Coronary artery (tissue), 2 donors: ENCODE measurements around the gene APBA2.
"Not testable (repeated sequence)": the region's sequence is repeated elsewhere in the genome, so short reads cannot be mapped to it uniquely, and the experiment has no call there.

ENCODE experiments used
- DNase-seq: peaks from one replicate; pipeline ENCODE4 v3.0.0-alpha.2; 2017; ENCODE audit warnings: low spot score
- H3K27ac ChIP-seq, 2 donors: fragments of 200-600 bp; sonication (generic); one replicate each; pipeline ENCODE4 v1.5.1; 2016 to 2019
- H3K4me3 ChIP-seq: fragments of 200-600 bp; sonication (generic); 2 replicates; pipeline ENCODE4 v1.5.1; 2016; ENCODE audit warnings: mild to moderate bottlenecking, moderate library complexity
- TF ChIP-seq, protein P1 (sequence below): fragments of 200-600 bp; sonication (generic); IDR thresholded peaks from one replicate; pipeline ENCODE4 v1.5.1; 2019; ENCODE audit warnings: antibody characterized with exemption

APBA2 gene

DNA sequence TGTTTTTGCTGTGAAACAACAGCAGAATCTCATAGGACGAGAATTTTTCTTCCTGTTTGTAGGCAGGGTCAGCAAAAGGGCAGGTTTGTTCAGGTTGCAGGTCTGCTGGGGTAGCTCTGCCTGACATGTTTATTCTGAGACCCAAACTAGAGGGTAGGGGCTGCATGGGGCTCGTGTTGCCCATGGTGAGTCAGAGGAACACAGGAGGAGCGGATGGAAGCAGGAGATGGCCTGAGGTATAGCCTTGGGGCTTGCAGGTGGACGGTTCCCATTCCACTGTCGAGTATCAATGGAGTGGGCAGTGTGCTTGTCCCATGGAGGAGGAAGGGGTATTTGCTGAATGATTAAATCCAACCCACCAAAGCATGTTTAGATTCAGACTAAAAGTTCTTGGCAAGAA, 138.9 kb downstream of the APBA2 start:
- H3K27ac ChIP-seq = no peak overlapping the region
- no peak for DNase-seq
- no peak overlapping the region for H3K4me3 ChIP-seq
- TF ChIP-seq, protein P1, sequence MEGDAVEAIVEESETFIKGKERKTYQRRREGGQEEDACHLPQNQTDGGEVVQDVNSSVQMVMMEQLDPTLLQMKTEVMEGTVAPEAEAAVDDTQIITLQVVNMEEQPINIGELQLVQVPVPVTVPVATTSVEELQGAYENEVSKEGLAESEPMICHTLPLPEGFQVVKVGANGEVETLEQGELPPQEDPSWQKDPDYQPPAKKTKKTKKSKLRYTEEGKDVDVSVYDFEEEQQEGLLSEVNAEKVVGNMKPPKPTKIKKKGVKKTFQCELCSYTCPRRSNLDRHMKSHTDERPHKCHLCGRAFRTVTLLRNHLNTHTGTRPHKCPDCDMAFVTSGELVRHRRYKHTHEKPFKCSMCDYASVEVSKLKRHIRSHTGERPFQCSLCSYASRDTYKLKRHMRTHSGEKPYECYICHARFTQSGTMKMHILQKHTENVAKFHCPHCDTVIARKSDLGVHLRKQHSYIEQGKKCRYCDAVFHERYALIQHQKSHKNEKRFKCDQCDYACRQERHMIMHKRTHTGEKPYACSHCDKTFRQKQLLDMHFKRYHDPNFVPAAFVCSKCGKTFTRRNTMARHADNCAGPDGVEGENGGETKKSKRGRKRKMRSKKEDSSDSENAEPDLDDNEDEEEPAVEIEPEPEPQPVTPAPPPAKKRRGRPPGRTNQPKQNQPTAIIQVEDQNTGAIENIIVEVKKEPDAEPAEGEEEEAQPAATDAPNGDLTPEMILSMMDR = no peak

DNA sequence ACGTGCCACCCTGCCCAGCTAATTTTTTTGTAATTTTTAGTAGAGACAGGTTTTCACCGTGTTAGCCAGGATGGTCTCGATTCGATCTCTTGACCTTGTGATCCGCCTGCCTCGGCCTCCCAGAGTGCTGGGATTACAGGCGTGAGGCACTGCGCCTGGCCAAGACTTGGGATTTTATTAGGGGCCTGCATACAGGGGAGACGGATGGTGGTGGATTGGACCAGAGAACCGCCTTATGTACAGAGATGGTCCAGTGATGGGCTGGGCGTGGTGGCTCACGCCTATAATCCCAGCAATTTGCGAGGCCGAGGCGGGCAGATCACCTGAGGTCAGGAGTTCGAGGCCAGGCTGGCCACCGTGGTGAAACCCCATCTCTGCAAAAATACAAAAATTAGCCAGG, 139.6 kb downstream of the APBA2 start:
- H3K4me3 ChIP-seq, H3K27ac ChIP-seq, DNase-seq: not testable (repeated sequence)

GRCh38 chr15:29028158-29028557, 142.4 kb downstream of the APBA2 start:
- not testable (repeated sequence) for H3K4me3 ChIP-seq, H3K27ac ChIP-seq, DNase-seq

DNA sequence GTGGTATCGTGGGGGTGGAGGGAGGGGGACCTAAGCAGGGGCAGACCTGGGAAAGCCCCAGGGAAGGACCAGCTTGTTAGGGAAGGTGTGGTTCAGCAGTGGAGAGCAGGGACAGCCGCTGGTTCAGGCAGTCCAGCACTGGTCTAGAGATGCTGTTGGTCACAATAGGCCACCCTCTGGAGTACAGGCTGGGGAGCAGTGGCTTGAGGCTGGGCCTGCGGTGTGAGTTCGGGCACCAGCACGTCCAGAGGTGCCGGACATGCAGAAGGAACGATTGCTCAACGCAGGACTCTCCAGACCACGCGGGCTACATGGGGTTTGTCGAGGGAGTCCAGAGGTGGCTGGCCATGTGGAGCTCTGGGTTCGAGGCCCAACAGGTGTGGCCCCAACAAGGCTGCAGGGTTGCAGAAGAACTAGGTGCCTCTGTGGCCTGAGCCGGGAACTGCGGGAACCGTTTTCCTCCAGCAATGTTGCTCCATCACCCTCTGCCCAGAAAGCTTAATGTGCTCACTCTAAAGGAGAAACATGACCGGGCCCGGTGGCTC, 143.9 kb downstream of the APBA2 start:
- DNase-seq = no peak
- H3K4me3 ChIP-seq = no peak overlapping the region
- H3K27ac ChIP-seq = no peak overlapping the region
- TF ChIP-seq, protein P1 = no peak

DNA sequence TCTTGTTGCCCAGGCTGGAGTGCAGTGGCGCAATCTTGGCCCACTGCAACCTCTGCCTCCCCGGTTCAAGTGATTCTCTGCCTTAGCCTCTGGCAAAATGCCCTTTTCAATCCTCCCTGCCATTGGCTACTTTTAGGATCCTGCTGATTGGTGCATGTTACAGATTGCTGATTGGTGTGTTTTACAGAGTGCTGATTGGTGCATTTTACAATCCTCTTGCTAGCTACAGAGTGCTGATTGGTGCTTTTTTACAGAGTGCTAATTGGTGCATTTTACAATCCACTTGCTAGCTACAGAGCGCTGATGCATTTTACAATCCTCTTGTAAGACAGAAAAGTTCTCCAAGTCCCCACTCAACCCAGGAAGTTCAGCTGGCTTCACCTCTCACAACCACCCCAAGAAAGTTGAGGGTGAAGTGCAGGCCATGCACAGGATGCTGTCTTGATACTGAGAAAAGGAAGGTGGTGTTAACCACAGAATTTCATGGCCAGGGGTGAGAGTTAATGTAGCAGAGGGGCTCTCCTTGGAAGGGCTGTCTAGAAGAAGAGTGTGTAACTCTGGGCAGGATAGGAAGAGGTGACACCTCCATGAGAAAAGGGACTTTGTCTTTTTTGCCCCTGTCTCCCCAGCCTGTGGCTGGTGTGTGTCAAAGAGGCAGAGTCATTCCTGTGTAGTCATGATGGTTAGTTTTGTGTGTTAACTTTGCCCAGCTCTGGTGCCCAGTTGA, 145.9 kb downstream of the APBA2 start:
- DNase-seq = no peak
- TF ChIP-seq, protein P1 = no peak
- H3K4me3 ChIP-seq = no peak overlapping the region
- H3K27ac ChIP-seq = no peak overlapping the region

GRCh38 chr15:29032229-29032625, 146.5 kb downstream of the APBA2 start:
- TF ChIP-seq, protein P1 = no peak
- Histone ChIP-seq H3K4me3 (no peak overlapping the region), H3K27ac (no peak overlapping the region)
- no peak for DNase-seq

DNA sequence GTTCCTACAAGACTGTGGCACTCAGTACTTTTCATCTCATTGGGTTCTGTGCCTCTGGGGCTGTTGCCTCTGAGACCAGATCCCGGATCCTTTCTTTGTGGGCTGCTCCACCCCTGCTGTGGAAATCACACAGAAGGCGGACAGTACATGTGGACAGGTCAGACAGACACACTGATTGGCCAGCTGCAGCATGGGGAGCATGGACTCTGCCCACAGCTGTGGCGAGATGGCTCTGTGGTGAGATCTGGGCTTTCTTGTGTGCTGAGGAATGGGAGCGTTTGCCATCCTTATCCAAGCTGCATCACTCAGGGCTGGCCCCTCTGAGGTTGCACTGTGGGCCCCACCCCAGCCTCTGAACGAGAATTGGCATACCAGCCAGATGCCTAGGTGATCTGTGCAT, 147.0 kb downstream of the APBA2 start:
- TF ChIP-seq, protein P1 = no peak
- Histone ChIP-seq H3K27ac (no peak overlapping the region), H3K4me3 (no peak overlapping the region)
- no peak for DNase-seq

DNA sequence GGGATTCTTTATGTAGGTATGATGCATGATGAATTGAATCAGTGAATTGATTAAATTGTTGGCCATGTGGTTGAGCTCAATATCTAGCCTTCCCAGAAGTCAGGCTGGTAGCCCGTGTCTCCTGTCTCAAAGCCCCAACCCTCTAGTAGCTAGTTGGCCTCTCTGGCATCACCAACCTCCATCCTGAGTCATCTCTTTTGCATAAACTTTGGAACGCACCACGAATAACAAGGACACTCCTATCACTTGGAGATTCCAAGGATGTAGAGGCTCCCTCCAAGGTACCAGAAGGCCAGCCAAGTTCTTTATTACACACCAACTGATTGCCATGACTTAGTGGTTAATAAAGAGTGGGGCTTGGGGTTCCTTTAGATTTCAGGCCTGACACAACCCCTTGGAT, 148.4 kb downstream of the APBA2 start:
- H3K4me3 ChIP-seq = no peak overlapping the region
- DNase-seq = no peak
- TF ChIP-seq, protein P1 = no peak
- no peak overlapping the region for H3K27ac ChIP-seq
